HepG2 (cell line): ENCODE data around the gene EPN2. TPM values are rescaled to one million over a fixed set of nuclear protein-coding genes. Genes with fewer than 3 reads are reported as not detected.

ENCODE experiments used
- HNF1A ChIP-seq, 2 experiments: sonication (generic) in 1 of 2; formaldehyde crosslinking in 1 of 2; IDR thresholded peaks; 2 replicates each; pipeline versions ENCODE4 v1.4.0 to v1.6.1; 2016 to 2020; ENCODE audit warnings: borderline replicate concordance in 1 of 2, low read depth in 1 of 2, mild to moderate bottlenecking in 1 of 2, missing genetic modification reagents in 1 of 2
- HNRNPK ChIP-seq: fragments of 200-400 bp; formaldehyde crosslinking; IDR thresholded peaks from 2 replicates; pipeline ENCODE4 v1.6.1; 2018; ENCODE audit warnings: low read length, low read depth, moderate library complexity, mild to moderate bottlenecking; ENCODE audit not compliant: poor library complexity, severe bottlenecking
- NR2C2 ChIP-seq: sonication (generic); formaldehyde crosslinking; IDR thresholded peaks from 2 replicates; pipeline ENCODE4 v1.4.0; 2020; ENCODE audit warnings: missing genetic modification reagents, mild to moderate bottlenecking, moderate library complexity, borderline replicate concordance
- REPIN1 ChIP-seq: sonication (generic); formaldehyde crosslinking; IDR thresholded peaks from 2 replicates; pipeline ENCODE4 v1.8.0; 2022; ENCODE audit warnings: missing genetic modification reagents, low read depth, mild to moderate bottlenecking, borderline replicate concordance
- RFXAP ChIP-seq: sonication (generic); formaldehyde crosslinking; IDR thresholded peaks from 2 replicates; pipeline ENCODE4 v1.4.0; 2020; ENCODE audit warnings: missing genetic modification reagents, borderline replicate concordance
- SMYD3 ChIP-seq: sonication (generic); formaldehyde crosslinking; IDR thresholded peaks from 2 replicates; pipeline ENCODE4 v1.8.1; 2023; ENCODE audit warnings: mild to moderate bottlenecking, missing genetic modification reagents
- SRSF1 ChIP-seq: fragments of 200-400 bp; formaldehyde crosslinking; optimal IDR thresholded peaks from 2 replicates; pipeline ENCODE3; 2017; ENCODE audit warnings: mild to moderate bottlenecking, low read depth, low read length, moderate library complexity
- TFE3 ChIP-seq: IDR thresholded peaks from 2 replicates; pipeline ENCODE4 v1.6.1; 2016
- TOPORS ChIP-seq: sonication (generic); formaldehyde crosslinking; IDR thresholded peaks from 2 replicates; pipeline ENCODE4 v1.8.0; 2023; ENCODE audit warnings: mild to moderate bottlenecking, missing genetic modification reagents
- WIZ ChIP-seq: sonication (generic); formaldehyde crosslinking; IDR thresholded peaks from 2 replicates; pipeline ENCODE4 v1.5.1; 2020; ENCODE audit warnings: mild to moderate bottlenecking, missing genetic modification reagents
- ZNF280B ChIP-seq: sonication (generic); formaldehyde crosslinking; IDR thresholded peaks from 2 replicates; pipeline ENCODE4 v1.5.0; 2020; ENCODE audit warnings: missing genetic modification reagents, mild to moderate bottlenecking, borderline replicate concordance
- ZNF292 ChIP-seq: sonication (generic); formaldehyde crosslinking; IDR thresholded peaks from 2 replicates; pipeline ENCODE4 v1.8.1; 2022; ENCODE audit warnings: mild to moderate bottlenecking, low read depth, missing genetic modification reagents, borderline replicate concordance
- ZNF34 ChIP-seq: sonication (generic); formaldehyde crosslinking; IDR thresholded peaks from 2 replicates; pipeline ENCODE4 v1.4.0; 2020; ENCODE audit warnings: mild to moderate bottlenecking, missing genetic modification reagents, borderline replicate concordance
- ZNF557 ChIP-seq: sonication (generic); formaldehyde crosslinking; IDR thresholded peaks from 2 replicates; pipeline ENCODE4 v1.4.0; 2020; ENCODE audit warnings: missing genetic modification reagents
- ZNF703 ChIP-seq: sonication (generic); formaldehyde crosslinking; IDR thresholded peaks from 2 replicates; pipeline ENCODE4 v1.5.1; 2020; ENCODE audit warnings: missing genetic modification reagents, mild to moderate bottlenecking, moderate library complexity, borderline replicate concordance
- ZNF776 ChIP-seq: sonication (generic); formaldehyde crosslinking; IDR thresholded peaks from 2 replicates; pipeline ENCODE4 v1.4.0; 2020; ENCODE audit warnings: mild to moderate bottlenecking, missing genetic modification reagents
- polyA plus RNA-seq, 8 experiments: library from polyadenylated mRNA; depleted of rRNA in 3 of 8; stranded (reverse) in 7 of 8; unstranded in 1 of 8; fragments of >200 nt; fragmentation: Illumina TruSeq in 4 of 8; extraction: Trizol in 4 of 8; gene quantifications; 2 replicates each; pipeline versions ENCODE4 v1.2.1 to v1.2.3, GENCODE V29; 2011 to 2016; ENCODE audit warnings: low read depth in 4 of 8, missing spikeins in 1 of 8, mixed read lengths in 1 of 8; ENCODE audit not compliant: insufficient read depth in 1 of 8
- total RNA-seq, 5 experiments: library from RNA; depleted of rRNA; stranded (reverse); fragments of >200 nt; fragmentation: Illumina TruSeq; extraction: Trizol; gene quantifications; 2 replicates each; pipeline ENCODE4 v1.2.3, GENCODE V29; 2016; ENCODE audit warnings: low read depth in 1 of 5
- TF ChIP-seq, protein P1 (sequence below), 2 experiments: sonication (generic) in 1 of 2; formaldehyde crosslinking in 1 of 2; IDR thresholded peaks; 2 replicates each; pipeline versions ENCODE4 v1.4.0 to v1.6.1; 2018 to 2020; ENCODE audit warnings: missing genetic modification reagents in 2 of 2, borderline replicate concordance in 1 of 2, low read depth in 1 of 2, mild to moderate bottlenecking in 1 of 2, missing biosample characterization in 1 of 2

Gene EPN2
- total and polyA plus RNA-seq, 2 of the 13 experiments (the other 11 are each of a cell fraction or from before 2014, with no cell fraction given) = 7.8 to 19.2 TPM

DNA sequence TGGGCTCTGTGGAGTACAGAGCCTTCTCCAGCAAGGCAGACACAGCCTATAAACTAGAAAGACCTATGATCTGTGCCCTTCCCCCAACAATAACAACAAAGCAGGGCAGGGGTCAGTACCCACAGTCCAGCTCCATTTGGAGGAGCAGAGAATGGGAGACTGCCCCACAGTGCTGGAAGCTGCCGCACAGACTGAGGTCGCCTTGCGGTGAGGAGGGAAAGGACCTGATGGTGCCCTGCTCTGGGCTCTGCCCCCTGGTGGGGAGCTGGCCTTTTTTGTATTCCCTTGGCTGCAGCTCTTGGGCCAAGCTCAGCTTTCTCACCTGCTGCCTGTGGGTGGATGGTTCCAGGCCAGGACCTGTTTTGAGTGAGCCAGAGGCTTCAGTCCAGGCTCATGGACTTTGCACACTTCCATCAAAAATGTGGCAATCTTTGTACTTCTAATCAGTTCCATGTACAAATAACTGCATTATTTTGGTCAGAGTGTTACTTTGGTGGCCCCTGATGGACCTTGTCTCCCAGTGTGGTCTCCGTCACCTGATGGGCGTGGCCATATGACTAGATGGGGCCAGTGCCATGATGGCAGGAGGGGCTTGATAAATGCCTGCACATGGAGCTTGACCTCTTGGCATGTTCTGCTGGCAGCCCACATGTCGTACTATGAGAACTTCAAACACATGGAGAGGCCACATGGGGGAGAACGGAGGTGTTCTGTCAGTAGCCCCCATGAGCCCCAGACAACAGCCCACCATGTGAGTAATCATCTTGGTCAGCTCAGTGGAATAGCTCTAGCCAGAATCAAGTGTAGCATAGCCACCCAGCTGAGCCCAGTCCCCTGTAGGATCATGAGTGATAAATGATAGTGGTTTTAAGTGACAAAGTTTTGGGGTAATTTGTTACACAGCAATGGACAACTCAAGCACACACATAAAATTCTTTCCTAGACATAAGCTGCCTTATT lies 101.1 kb downstream of the EPN2 start (continued):
- TF ChIP-seq TFE3 (CRISPR knock-in tag) = peak; percentile 67
- peak; percentile 71; the same call in 1 of the 2 replicates for TF ChIP-seq RFXAP (CRISPR knock-in tag)
- peak; percentile 67; the same call in 1 of the 2 replicates for TF ChIP-seq NR2C2 (CRISPR knock-in tag)
- TF ChIP-seq ZNF292 (CRISPR knock-in tag) = peak; percentile 90; the same call in 1 of the 2 replicates
- TF ChIP-seq ZNF703 (CRISPR knock-in tag) = no peak
- TF ChIP-seq ZNF557 = 0 out of 2 replicates have a peak, but pooled peaks have one; percentile 41
- TF ChIP-seq HNRNPK = no peak
- TF ChIP-seq WIZ (CRISPR knock-in tag) = peak; percentile 68
- TF ChIP-seq, protein P1, sequence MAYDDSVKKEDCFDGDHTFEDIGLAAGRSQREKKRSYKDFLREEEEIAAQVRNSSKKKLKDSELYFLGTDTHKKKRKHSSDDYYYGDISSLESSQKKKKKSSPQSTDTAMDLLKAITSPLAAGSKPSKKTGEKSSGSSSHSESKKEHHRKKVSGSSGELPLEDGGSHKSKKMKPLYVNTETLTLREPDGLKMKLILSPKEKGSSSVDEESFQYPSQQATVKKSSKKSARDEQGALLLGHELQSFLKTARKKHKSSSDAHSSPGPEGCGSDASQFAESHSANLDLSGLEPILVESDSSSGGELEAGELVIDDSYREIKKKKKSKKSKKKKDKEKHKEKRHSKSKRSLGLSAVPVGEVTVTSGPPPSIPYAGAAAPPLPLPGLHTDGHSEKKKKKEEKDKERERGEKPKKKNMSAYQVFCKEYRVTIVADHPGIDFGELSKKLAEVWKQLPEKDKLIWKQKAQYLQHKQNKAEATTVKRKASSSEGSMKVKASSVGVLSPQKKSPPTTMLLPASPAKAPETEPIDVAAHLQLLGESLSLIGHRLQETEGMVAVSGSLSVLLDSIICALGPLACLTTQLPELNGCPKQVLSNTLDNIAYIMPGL (CRISPR knock-in tag; IDR thresholded peaks at IDR 0.05; ENCODE audit: borderline replicate concordance in 1 of 2, low read depth in 1 of 2) = peak; percentile 74 to 86; a peak in 3 of 4 replicates
- no peak; the same call in 1 of the 2 replicates for TF ChIP-seq HNF1A (IDR thresholded peaks at IDR 0.05; ENCODE audit: low read depth)
- TF ChIP-seq HNF1A (CRISPR knock-in tag; IDR thresholded peaks at IDR 0.05; ENCODE audit: borderline replicate concordance) = 0 out of 2 replicates have a peak, but pooled peaks have one; percentile 10
- TF ChIP-seq ZNF280B = peak; percentile 50; the same call in 1 of the 2 replicates
- TF ChIP-seq SMYD3 = peak; percentile 83; the same call in 1 of the 2 replicates
- TF ChIP-seq ZNF34 = no peak
- peak; percentile 83 for TF ChIP-seq REPIN1
- no peak for TF ChIP-seq TOPORS
- TF ChIP-seq SRSF1 = no peak
- no peak for TF ChIP-seq ZNF776 (CRISPR knock-in tag)
